ENCODE data around the gene SGSM1. TPM values are rescaled to one million over a fixed set of nuclear protein-coding genes. Genes with fewer than 3 reads are reported as not detected.

SGSM1 gene
- total and polyA plus RNA-seq, 2 of the 4 experiments (the other 2 are of a cell fraction), result not detected

GRCh38 chr22:24801901-24802465 is 4.0 kb upstream of the SGSM1 start:
- intact Hi-C loops (cut with micrococcal nuclease), result no loop called here
- H3K18ac ChIP-seq (ENCODE audit: low read depth, low read length), result no peak overlapping the region
- no peak overlapping the region for H3K4ac ChIP-seq (ENCODE audit: low read depth, low read length)
- no peak overlapping the region for H2AK5ac ChIP-seq (ENCODE audit: low read depth, low read length)
- no peak for ATAC-seq (ENCODE audit: low read depth)
- CTCF ChIA-PET, result interaction anchor here (0.7 to 1.0 kb wide), 2 partner anchors 25 to 101 kb away, joined by 3 to 4 read pairs; no protein-coding TSS in a partner anchor
- H3K27me3 ChIP-seq (ENCODE audit: control insufficient read depth, insufficient read depth, low read length), result peaks cover 10% of the 10 kb centered on the region; the same call in 1 of the 2 replicates
- H3K9me3 ChIP-seq (ENCODE audit: control insufficient read depth, insufficient read depth, low read length), result no peaks in the 10 kb centered on the region
- H2BK120ac ChIP-seq (ENCODE audit: low read depth, low read length), result no peak overlapping the region
- H3K4me2 ChIP-seq (ENCODE audit: low read depth, low read length), result no peak overlapping the region
- no peak for TF ChIP-seq POLR2A (IDR thresholded peaks at IDR 0.05; ENCODE audit: low read depth, low read length)
- TF ChIP-seq MXI1 (IDR thresholded peaks at IDR 0.05; ENCODE audit: borderline replicate concordance, low read depth, low read length), result no peak
- no peak for TF ChIP-seq CTCF (conservative IDR thresholded peaks at IDR 0.05; ENCODE audit: low read depth, low read length)
- TF ChIP-seq USF2 (IDR thresholded peaks at IDR 0.05; ENCODE audit: low read depth, low read length), result no peak
- no peak for TF ChIP-seq SMC3 (IDR thresholded peaks at IDR 0.05; ENCODE audit: low read depth, low read length)
- no peak for TF ChIP-seq NFE2L2 (IDR thresholded peaks at IDR 0.05; ENCODE audit: low read depth, low read length)
- TF ChIP-seq CEBPB (IDR thresholded peaks at IDR 0.05; ENCODE audit: low read depth, low read length), result no peak
- no peak for TF ChIP-seq CHD1 (IDR thresholded peaks at IDR 0.05; ENCODE audit: low read depth, low read length)
- no peak for TF ChIP-seq FOS (IDR thresholded peaks at IDR 0.05; ENCODE audit: low read depth, low read length)
- TF ChIP-seq ELK1 (IDR thresholded peaks at IDR 0.05; ENCODE audit: borderline replicate concordance, low read depth, low read length), result no peak
- TF ChIP-seq RAD21 (IDR thresholded peaks at IDR 0.05; ENCODE audit: low read length), result no peak
- TF ChIP-seq RCOR1 (IDR thresholded peaks at IDR 0.05; ENCODE audit: insufficient replicate concordance, low read length), result no peak
- in situ Hi-C loops (cut with MboI; ENCODE audit: low sequenced_read_pairs), result no loop called here
- H3K23ac ChIP-seq (ENCODE audit: low read depth, low read length), result no peak overlapping the region
- H4K5ac ChIP-seq (ENCODE audit: low read depth, low read length), result no peak overlapping the region
- no peaks in the 10 kb centered on the region; the same call in 1 of the 2 replicates for H3K9me1 ChIP-seq (ENCODE audit: insufficient read depth, low read length)
- 70% methylated on average over 2 of the region's 6 CpGs; no CpG with 5 or more reads in 1 of the 2 experiments for WGBS, 2 experiments (ENCODE audit: extremely low coverage in 2 of 2, insufficient read length in 1 of 2)
- H2BK15ac ChIP-seq (ENCODE audit: low read depth, low read length), result no peak overlapping the region
- H4K20me1 ChIP-seq (ENCODE audit: insufficient read depth, low read length), result no peaks in the 10 kb centered on the region
- no peak overlapping the region for H3K27ac ChIP-seq (ENCODE audit: insufficient read depth, low read length)
- no peaks in the 10 kb centered on the region for H3K79me1 ChIP-seq (ENCODE audit: low read depth in 1 of 2, low read length in 2 of 2)
- no peak overlapping the region for H2AFZ ChIP-seq (replicated peaks; ENCODE audit: low read length, poor library complexity)
- H3K56ac ChIP-seq (ENCODE audit: extremely low read depth, insufficient read depth, low read length), result no peak overlapping the region
- DNase-seq, result no peak
- POLR2A ChIA-PET (ENCODE audit: unreplicated experiment), result no interaction called here
- dilution Hi-C loops (cut with HindIII; ENCODE audit: low sequenced_read_pairs, unreplicated experiment), result no loop called here
- H3K4me1 ChIP-seq (ENCODE audit: control insufficient read depth, insufficient read depth, low read length), result no peaks in the 10 kb centered on the region
- no peak overlapping the region for H2AK9ac ChIP-seq (replicated peaks; ENCODE audit: low read depth, low read length, poor library complexity)
- no peak overlapping the region for H4K8ac ChIP-seq (ENCODE audit: low read depth in 2 of 2, low read length in 2 of 2)
- H3K14ac ChIP-seq (replicated peaks; ENCODE audit: low read depth, low read length), result no peak overlapping the region
- no peaks in the 10 kb centered on the region for H3K36me3 ChIP-seq (ENCODE audit: control insufficient read depth, insufficient read depth, low read length)
- no peak overlapping the region for H3K9ac ChIP-seq (ENCODE audit: low read depth, low read length)
- H4K91ac ChIP-seq (ENCODE audit: insufficient read depth, low read depth, low read length), result no peak overlapping the region
- no TSS peak for BruUV-seq (replicated peaks)
- H2BK20ac ChIP-seq (ENCODE audit: low read depth, low read length), result no peak overlapping the region
- H3K4me3 ChIP-seq (ENCODE audit: insufficient read depth, low read depth, low read length), result no peak overlapping the region
- H2BK5ac ChIP-seq (ENCODE audit: low read depth, low read length, poor library complexity, severe bottlenecking), result no peak overlapping the region

Data from IMR-90 (cell line).